ENCODE data around the gene VPS52.
"Not testable (repeated sequence)": the region's sequence is repeated elsewhere in the genome, so short reads cannot be mapped to it uniquely, and the experiment has no call there.

Gene VPS52

GRCh38 chr6:33286946-33287914 is 15.6 kb upstream of the VPS52 start:
- H3K4me3 ChIP-seq (ENCODE audit: low read depth, low read length), result no peak overlapping the region
- no peak for DNase-seq (ENCODE audit: low read depth)
- TF ChIP-seq CTCF (IDR thresholded peaks at IDR 0.05; ENCODE audit: control insufficient read depth, extremely low read depth, insufficient read depth), result no peak

GRCh38 chr6:33285214-33285613 is 13.5 kb upstream of the VPS52 start:
- not testable (repeated sequence) for H3K4me3 ChIP-seq (ENCODE audit: low read depth, low read length); DNase-seq (ENCODE audit: low read depth)

- no peak overlapping the region for H3K4me3 ChIP-seq (ENCODE audit: low read depth, low read length)
- no peak for TF ChIP-seq CTCF (IDR thresholded peaks at IDR 0.05; ENCODE audit: control insufficient read depth, extremely low read depth, insufficient read depth)
- DNase-seq (ENCODE audit: low read depth), result no peak
Measured at GRCh38 chr6:33280539-33280938, 8.9 kb upstream of the VPS52 start.

GRCh38 chr6:33279971-33280511 is 8.4 kb upstream of the VPS52 start:
- DNase-seq (ENCODE audit: low read depth), result no peak
- H3K4me3 ChIP-seq (ENCODE audit: low read depth, low read length), result no peak overlapping the region
- peak; percentile 51; the same call in 1 of the 2 replicates for TF ChIP-seq CTCF (IDR thresholded peaks at IDR 0.05; ENCODE audit: control insufficient read depth, extremely low read depth, insufficient read depth)

- no peak for DNase-seq (ENCODE audit: low read depth)
Measured at GRCh38 chr6:33279257-33279695, 7.6 kb upstream of the VPS52 start.

GRCh38 chr6:33278810-33279209 is 7.1 kb upstream of the VPS52 start:
- no peak overlapping the region for H3K4me3 ChIP-seq (ENCODE audit: low read depth, low read length)
- TF ChIP-seq CTCF (IDR thresholded peaks at IDR 0.05; ENCODE audit: control insufficient read depth, extremely low read depth, insufficient read depth), result no peak
- DNase-seq (ENCODE audit: low read depth), result no peak

More at GRCh38 chr6:33279257-33279695, 7.6 kb upstream of the VPS52 start:
- H3K4me3 ChIP-seq (ENCODE audit: low read depth, low read length), result no peak overlapping the region
- TF ChIP-seq CTCF (IDR thresholded peaks at IDR 0.05; ENCODE audit: control insufficient read depth, extremely low read depth, insufficient read depth), result no peak

GRCh38 chr6:33278392-33278741 is 6.7 kb upstream of the VPS52 start:
- no peak overlapping the region for H3K4me3 ChIP-seq (ENCODE audit: low read depth, low read length)
- TF ChIP-seq CTCF (IDR thresholded peaks at IDR 0.05; ENCODE audit: control insufficient read depth, extremely low read depth, insufficient read depth), result no peak
- no peak for DNase-seq (ENCODE audit: low read depth)
